GM18511 (cell line): Measurements from ENCODE around the gene SH3TC1.

Source experiments
- ATAC-seq: cut with Tn5 transposase; IDR thresholded peaks from one replicate; pipeline ENCODE4 v1.9.1; 2021; ENCODE audit warnings: mild to moderate bottlenecking, moderate library complexity; ENCODE audit not compliant: unreplicated experiment

Gene SH3TC1

DNA sequence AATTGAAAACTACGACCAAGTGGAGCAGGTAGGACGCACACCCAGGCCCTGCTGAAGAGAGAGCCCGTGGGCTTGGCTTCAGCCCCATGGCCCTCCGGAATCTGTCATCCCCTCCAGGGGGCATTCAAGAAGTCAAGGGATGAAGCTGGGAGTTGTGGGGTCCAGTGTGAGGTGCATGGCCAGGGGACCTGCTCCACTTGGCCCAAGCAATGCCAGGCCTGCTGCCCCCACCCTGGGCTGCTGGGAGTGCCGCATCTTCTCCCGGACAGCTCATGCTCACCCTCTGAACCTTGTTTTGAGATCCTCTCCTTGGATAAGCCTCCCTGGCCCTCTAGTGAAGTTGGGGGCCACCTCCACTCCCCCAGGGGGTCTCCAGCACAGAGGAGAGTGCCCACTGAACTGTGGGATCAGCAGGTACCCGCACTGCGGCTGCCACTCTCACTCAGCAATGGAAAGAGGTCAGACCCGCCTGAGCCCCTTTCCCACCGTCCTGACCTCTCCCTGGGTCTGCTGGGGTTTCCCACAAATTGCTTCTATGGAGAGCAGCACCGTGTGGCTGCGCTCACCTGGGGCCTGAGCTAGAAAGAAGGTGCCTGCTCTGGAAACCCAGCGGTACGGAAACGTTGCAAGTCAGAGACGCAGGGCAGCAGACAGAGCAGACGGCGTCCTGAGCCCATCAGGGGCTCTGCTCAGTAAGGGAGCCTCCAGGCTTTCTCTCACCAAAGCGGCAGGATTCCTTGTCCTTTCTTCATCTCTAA, 35.5 kb upstream of the SH3TC1 start:
- ATAC-seq: no peak

DNA sequence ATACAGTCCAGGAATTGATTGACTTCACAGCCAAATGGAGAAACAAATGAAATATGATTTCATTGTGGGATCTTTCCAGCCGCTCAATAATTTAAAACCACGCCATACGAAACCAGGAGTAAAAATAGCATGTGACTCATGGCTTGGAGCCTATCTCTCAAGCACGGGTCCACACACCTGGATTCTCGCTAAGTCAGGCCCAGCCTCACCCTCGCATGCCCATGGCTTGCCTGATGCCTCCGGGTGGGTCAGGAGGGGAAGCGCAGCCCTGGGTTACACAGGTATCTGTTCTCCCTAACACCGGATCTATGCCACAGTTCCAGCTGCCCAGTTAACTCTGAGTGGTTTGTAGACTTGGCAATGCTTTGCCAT, 34.9 kb upstream of the SH3TC1 start:
- ATAC-seq: no peak

- no peak for ATAC-seq
These were observed 34.4 kb upstream of the SH3TC1 start for GRCh38 chr4:8164687-8165086.

DNA sequence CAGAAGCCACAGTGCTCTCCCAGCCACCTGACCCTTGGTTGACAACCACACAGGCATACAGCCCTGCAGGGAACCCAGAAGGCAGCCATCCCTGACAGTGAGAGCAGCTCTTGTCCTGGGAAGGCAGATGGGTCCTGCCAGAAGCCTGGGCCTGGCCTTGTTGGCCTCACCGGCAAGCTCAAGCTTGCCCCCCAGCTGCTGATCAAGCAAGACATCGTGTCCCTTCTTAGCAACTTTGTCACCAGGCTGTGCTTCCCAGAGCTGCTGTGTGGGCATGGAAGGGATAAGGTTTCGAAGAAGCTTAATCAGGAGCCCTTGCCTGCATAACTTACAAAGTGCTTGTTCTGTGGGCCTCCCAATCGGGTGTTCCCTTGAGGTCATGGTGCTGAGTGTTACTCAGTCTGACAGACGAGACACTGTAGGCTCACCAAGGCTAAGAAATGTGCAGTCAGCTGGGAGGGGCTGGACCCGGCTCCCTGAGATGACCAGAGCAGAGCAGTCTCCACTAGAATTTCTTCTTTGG, 33.7 kb upstream of the SH3TC1 start:
- ATAC-seq: no peak

GRCh38 chr4:8167291-8167690, 31.8 kb upstream of the SH3TC1 start:
- no peak for ATAC-seq

DNA sequence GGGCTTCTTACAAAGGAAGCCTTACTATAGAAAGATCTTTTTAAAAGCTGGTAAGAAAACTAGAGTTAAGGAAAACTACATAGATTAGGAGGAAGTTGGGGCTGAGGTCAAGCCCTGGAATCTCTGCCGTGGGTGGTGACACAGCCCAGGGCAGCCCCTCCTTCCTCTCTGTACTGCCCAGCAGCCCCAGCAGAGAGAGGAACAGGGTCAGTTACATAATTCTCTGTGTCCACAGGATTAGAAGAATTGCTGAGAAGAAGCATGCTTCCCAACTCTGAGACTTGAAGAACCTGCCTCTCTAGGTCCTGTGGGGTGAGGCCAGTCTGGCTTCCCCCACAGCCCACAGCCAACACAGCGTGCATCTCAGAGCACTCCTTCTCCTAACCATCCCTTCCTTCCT, 31.3 kb upstream of the SH3TC1 start:
- ATAC-seq: no peak

DNA sequence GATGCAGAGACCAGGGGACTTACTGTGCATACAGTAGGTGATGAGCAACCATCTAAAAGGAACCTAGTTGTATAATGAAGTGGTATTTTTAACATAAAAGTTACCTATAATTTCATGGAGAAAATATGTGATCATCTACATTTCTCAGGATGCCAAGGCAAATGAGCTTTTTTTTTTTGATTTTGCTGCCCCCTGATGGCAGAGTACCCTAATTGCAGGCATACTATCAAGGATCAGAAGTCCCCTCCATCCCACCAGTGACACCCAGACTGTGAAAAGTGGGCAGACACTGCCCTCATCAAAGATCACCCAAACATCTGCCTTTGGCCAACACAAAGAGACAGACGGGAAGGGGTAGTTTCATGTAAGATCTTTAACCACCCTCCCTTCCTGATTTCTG, 30.9 kb upstream of the SH3TC1 start:
- no peak for ATAC-seq

DNA sequence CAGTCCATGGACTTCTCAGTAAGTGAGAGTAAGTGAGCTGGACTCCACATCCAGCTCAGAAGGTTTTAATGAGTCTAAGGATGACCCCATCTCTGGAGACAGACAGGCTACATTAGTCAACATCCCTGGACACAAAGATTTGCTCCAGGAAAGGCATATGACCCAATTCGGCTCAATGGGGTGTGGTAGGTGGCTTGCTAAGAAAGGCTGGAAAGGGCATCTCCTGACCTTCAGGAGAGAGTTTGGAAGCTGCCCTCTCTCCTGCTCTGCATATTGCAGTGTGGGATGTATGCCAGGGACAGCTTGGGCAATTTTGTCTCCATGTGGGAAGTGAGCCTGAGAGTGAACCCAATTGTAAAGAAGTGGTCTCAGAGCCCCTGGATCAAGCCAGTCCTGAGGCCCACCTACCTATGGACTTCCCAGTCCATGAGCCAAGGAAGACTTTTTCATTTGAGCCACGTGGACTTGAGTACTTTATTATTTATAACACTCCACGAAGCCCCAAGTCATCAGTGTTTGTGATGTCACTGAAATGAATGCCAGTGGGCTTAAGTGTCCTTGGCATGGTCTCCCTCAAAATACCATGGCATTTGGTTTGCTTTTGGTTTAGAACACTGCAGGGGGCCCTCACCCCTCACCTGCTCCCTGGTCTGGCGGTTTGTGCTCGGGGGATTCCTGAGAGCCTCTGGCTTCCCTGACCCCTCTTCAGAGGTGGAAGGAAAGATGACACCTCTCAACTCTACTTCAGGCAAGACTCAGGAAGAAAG, 30.1 kb upstream of the SH3TC1 start:
- ATAC-seq: no peak

DNA sequence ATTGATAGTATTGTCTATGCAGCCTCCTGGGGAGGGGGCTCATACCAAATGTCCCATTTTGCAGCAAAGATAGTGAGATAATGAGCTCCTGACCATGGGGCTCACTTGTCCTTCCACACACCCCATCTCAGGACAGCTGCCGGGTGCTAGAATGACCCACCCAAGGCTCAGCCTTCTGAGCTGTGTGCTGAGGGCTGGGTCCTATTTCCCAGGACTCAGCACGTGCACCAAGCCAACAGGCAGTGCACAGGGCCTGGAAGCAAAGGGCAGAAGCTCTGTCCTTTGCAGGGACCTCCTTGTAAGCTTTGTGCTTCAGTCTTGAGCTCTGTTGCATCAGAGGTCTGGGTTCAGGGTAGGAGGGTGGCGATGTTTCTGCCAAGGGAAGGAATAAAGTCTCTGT, 29.3 kb upstream of the SH3TC1 start:
- ATAC-seq: no peak

- ATAC-seq: no peak
These were observed 28.7 kb upstream of the SH3TC1 start for GRCh38 chr4:8170341-8170740.

GRCh38 chr4:8171266-8171665, 27.8 kb upstream of the SH3TC1 start:
- no peak for ATAC-seq

- ATAC-seq: peak; percentile 82
These were observed 26.8 kb upstream of the SH3TC1 start for GRCh38 chr4:8171984-8172924.

DNA sequence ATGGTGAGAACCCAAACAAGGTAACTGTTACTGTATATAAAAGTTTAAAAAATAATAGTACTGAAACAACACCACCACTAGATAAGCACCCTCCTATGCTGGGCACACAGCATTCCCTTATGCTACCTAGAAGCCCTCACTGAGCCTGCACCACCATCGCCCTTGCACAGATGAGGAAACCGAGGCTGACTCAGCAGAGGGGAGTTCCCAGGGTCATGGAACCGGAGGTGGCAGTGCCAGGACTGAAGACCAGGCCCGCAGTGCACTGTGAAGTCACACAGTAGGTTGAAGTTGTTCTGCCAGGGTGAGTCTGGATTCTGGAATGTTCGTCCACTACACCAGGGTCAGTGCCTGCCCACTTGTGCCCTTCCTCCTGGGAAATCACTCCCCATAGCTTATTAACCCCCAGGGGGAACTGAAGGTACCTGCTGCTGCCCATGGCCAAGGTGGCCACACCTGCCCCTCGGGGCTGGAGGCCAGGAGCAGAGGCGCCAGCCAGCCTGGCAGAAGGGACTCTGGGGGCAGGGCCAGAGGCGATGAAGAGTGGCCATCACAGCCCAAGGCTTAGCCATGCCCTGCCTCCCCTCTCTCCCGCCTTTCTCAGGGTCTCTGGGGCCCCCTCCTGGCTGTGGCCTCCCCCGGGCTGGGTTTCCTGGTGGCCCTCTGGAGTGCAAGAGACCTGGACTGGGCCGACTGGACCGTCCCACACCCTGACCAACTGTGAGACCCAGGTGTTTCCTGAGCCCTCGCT, 25.4 kb upstream of the SH3TC1 start:
- ATAC-seq: no peak

GRCh38 chr4:8174970-8175369, 24.1 kb upstream of the SH3TC1 start:
- no peak for ATAC-seq

- ATAC-seq: no peak
These were observed 23.4 kb upstream of the SH3TC1 start for GRCh38 chr4:8175686-8176085.

GRCh38 chr4:8176547-8177399, 22.3 kb upstream of the SH3TC1 start:
- peak; percentile 72 for ATAC-seq

DNA sequence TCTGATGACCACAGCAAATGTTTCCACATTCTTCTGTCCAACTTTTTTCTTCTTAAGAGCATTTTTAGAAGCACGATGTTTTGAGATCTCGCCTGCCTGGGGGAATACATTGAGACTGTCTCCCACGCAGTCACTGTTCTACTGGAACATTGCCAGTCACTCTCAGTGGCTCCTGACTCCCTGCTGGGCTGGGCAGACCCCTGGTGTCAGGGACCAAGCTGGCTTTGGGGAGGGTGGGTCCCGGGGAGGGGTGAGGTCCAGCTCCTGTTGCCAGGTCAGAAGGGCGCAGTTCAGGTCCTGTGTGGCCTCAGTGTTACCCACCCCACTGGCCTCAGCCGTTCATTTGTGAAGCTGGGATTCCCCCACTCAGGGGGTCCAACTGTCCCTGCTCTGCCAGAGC, 21.5 kb upstream of the SH3TC1 start:
- no peak for ATAC-seq

DNA sequence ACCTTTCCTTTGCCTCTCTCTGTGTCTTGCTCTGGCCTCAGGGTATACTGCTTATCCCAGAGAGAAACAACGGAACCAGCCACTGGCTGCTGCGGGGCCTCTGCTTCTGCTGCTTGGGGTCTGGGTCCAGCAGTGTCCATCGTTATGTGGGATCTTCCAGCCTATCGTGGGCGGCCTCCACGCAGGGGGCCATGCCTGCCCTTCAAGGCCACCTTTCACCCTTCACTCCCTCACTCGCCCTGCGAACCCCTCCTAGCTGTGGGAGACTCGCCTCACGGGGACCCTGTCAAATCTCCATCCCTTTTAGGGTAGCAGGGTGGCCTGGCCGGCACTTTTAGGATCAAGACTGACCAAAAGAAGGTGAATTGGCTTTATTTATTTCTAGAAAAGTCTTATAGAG, 21.1 kb upstream of the SH3TC1 start:
- no peak for ATAC-seq

DNA sequence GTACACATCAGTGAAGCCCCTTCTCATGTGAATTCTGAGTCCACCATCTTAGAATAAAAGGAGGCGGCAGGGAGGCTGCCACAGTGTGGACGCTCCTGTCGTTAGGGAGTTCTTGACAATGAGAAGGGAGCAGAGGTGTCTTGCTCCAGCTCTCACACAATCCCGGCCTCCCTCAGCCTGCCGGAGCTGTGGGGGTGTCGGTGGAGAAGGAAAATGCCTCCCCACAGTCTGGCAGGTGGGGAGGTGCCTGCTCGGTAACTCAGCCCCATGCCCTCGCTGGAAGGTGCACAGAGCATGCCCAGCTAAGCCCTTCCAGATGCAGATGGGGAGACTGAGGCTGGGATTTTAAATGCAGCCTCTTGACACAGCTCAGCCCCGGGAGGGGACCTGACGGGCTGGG, 20.0 kb upstream of the SH3TC1 start:
- ATAC-seq: no peak

GRCh38 chr4:8179771-8180170, 19.3 kb upstream of the SH3TC1 start:
- ATAC-seq: no peak
